CD4-positive, alpha-beta T cell treated with Interleukin-10 for 1 hour (primary cell): ENCODE measurements around the gene HMX1.

Experiments
- DNase-seq: peaks from one replicate; pipeline ENCODE4 v3.0.0-alpha.2; 2020

Gene HMX1

DNA sequence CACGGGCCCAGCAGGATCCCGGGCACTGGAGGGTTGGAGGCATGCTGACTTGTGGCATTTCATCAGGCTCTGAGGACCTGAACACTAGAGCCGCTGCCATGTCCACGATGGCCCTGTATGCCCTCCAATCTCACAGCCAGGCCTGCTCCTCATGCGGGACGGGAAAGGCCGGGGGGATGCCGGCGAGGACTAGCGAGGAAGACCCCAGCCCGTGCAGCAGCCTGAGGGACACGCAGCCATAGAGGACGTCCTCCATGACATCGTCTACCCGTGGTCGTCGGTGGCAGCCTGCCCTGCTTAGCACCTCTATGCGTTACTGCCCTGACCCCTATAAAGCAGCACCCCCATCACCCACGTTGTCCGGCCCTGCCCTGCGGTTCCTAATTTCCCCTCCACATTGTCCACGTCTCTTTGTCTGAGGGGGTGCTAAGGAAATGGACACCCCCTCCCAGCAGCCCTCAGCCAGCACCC is 32.6 kb downstream of the HMX1 start:
- DNase-seq = no peak

GRCh38 chr4:8838296-8838960 is 33.2 kb downstream of the HMX1 start:
- DNase-seq = no peak

DNA sequence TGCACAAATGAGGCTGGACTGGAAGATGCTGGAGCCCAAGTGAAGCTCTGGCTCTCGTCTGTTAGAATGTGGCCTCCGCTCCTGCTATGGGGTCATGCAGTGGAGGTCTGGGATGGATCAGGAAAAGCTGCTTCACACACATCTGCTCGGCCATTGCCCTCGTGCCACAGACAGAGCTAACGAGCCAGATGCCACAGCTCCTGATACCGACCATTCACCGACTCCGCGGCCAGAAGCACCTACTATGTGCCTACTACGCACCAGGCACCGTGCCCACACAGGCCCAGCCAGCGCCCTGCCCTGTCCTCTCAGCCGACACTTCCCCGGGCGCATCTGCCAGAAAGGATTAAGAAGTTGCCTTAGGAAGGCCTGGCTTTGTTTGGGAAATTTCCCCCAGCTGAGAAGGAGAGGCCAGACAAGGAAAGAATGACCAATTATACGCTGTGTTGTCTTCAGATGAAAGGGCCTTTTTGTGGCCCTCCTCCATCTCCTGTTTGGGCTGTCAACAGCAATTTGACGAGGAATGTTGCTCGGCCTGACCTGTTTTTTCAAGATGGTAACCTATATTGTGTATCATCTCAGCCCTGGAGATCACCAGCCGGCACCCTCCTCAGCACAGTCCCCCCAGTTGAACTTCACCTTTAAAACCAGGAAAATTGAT is 34.3 kb downstream of the HMX1 start:
- DNase-seq = no peak

- DNase-seq = no peak
Measured at GRCh38 chr4:8836664-8837171, 34.9 kb downstream of the HMX1 start.

DNA sequence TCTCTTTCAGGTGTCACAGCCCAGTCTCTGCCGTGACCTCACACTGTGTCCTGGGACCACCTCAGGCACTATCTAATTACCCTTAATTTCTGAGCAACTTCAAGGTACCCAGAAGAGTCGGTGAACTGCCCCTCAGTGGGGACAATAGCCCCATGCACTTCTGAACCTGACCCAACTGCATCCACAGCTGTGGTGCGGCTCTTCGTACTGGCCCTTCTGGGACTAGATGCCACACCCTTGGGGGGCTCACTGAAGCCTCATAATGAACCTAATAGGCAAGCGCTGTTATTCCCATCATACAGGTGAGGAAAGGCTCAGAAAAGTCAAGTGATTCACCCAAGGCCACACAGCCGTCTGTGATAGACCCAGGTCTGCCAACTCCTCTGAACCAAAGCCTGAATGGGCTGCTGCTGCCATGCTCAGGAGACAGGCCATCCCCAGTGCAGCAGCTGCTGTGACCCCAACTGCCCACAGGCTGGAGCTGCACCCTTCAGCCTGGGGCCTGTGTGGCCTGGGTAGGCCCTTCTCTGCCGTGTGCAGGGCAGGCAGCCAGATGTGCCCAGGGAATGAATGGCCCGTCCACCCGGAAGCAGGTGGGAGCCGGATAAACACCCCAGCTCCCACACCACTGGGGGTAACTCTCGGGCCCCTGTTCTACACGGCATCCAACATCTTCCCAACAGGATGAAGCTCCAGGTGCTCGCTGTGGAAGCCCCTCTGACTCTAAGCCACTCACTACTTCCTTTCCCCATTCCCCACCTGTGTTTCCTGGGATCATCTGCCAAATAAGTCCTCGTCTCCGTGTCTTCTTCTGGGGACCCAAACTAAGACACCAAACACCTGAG is 35.9 kb downstream of the HMX1 start:
- no peak for DNase-seq

DNA sequence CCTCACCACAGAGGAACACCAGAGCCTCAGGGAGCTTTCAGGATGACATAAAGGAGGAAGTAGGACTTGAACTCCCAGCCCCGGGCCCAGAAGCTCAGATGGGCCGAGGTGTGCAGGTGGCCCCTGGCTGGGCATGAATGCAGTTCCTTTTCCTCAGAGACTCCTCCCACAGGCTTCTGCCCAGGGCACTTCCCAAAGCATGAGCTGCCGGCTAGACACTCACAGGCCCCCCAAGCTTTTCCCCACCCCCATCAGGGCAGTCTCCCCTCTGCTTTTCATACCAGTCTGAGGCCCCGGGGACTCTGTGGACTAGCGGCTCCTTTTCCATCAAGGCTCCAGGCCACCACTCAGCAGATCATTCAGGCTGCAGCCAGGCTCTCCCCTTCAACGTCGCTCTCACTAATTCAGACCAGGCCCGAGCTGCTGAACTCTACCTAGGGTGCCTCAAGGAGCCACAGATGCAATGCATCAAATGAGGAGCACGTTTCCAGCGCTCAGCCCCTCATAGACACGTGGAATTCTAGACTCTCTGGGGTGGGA is 36.9 kb downstream of the HMX1 start:
- no peak for DNase-seq

- DNase-seq = no peak
Measured at GRCh38 chr4:8832113-8832915, 39.3 kb downstream of the HMX1 start.

- DNase-seq = no peak
Measured at GRCh38 chr4:8831221-8832112, 40.2 kb downstream of the HMX1 start.

GRCh38 chr4:8830611-8831200 is 40.9 kb downstream of the HMX1 start:
- no peak for DNase-seq

DNA sequence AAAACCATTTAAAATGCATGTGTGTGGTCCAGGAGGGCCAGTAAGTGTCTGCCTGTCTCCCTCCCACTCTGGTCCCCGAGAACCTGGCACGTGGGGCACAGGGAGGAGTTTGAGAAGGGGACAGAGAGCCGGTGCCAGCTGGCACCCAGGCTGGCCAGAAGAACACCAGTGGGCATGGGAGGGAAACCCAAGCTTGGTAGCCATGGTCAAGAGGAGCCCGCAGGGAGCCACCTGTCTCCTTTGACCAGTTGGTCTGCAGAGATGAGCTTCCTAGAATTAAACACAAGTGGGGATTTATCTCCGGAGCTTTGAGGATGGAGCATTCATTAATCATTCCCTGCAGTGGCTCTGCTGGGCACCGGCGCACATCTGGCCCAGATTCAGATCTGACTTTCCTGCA is 41.6 kb downstream of the HMX1 start:
- DNase-seq = no peak

DNA sequence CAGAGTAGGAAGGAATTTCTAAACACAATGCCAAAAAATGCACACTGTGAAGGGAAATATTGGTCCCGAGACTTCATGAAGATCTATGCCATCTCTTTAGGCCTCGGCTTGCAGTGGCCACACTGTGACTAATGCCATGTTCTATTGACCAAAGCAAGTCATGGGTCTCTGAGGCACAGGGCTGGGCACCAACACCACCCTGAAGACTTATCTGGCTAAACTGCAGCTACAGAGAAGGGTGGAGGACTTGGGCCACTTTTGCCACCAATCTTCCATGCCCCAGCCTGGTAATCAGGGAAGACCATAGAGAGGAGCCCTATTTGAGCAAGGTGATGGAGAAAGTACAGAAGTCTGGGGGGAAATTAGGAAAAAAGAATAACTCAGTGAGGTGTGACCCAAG is 42.1 kb downstream of the HMX1 start:
- DNase-seq = no peak

GRCh38 chr4:8828869-8829268 is 42.8 kb downstream of the HMX1 start:
- no peak for DNase-seq

- no peak for DNase-seq
Measured at GRCh38 chr4:8821151-8821950, 50.3 kb downstream of the HMX1 start.

GRCh38 chr4:8820178-8821102 is 51.2 kb downstream of the HMX1 start:
- DNase-seq = no peak

- DNase-seq = no peak
Measured at GRCh38 chr4:8819473-8820177, 52.0 kb downstream of the HMX1 start.

DNA sequence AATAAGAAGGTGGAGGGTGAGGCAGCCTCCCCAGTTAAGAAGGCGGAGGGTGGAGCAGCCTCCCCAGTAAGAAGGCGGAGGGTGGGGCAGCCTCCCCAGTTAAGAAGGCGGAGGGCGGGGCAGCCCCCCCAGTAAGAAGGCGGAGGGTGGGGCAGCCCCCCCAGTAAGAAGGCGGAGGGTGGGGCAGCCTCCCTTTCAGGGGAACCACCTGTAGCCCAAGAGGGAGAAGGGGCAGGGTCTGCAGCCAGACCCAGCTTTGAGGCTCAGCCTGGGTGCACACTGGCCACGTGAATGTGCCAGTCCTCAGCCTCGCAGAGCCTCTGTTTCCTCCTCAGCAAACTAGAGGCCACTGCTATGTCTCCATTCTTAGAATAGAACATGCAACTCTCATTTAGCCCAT is 52.6 kb downstream of the HMX1 start:
- DNase-seq = no peak

GRCh38 chr4:8818063-8818881 is 53.4 kb downstream of the HMX1 start:
- no peak for DNase-seq

DNA sequence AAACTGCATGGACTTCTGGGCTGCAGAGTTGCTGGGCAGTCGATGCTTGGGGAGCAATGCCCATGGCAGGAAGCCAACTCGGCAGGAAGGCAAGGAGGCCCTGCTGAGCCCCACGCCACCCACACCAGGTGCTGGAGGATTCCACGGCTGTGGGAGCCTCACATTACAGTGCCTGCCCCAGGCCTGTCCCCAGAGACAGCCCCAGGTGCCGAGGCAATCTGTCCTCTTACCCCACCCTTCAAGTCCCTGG is 53.9 kb downstream of the HMX1 start:
- DNase-seq = no peak
